MCF 10A (cell line): ENCODE results near the gene BMP6. TPM values are rescaled to one million over a fixed set of nuclear protein-coding genes. Genes with fewer than 3 reads are reported as not detected.
A peak's percentile ranks its signal among the peaks of the same experiment; 100 is the strongest.

Source experiments
- BruUV-seq: library from RNA; stranded (reverse); fragments of 400-500 nt; replicated peaks from 2 replicates; lab custom pipeline; 2021; lab: Mats Ljungman, UMichigan
- CTCF ChIA-PET: fragments of 300-600 bp; sonication (Branson Sonifier 250); formaldehyde crosslinking; extraction: SDS; loops from one replicate; lab custom pipeline; 2021; ENCODE audit warnings: antibody characterized with exemption, inconsistent platforms; lab: Yijun Ruan, JAX
- POLR2A ChIA-PET: fragments of 300-600, 350-650 bp; sonication (Branson Sonifier 250); formaldehyde crosslinking; extraction: SDS; loops from one replicate; lab custom pipeline; 2020; ENCODE audit warnings: antibody characterized with exemption, inconsistent platforms; lab: Yijun Ruan, JAX
- DNase-seq: peaks from one replicate; pipeline ENCODE4 v3.0.0-alpha.2; 2018; ENCODE audit not compliant: unreplicated experiment
- H3K27ac Mint-ChIP-seq: one replicate; pipeline ENCODE4 v1.8.0; 2022; ENCODE audit warnings: mild to moderate bottlenecking, low read depth, mixed read lengths; ENCODE audit not compliant: unreplicated experiment
- H3K27me3 Mint-ChIP-seq: one replicate; pipeline ENCODE4 v1.8.0; 2022; ENCODE audit warnings: mixed read lengths; ENCODE audit not compliant: insufficient read depth, unreplicated experiment
- H3K36me3 Mint-ChIP-seq: one replicate; pipeline ENCODE4 v1.8.0; 2022; ENCODE audit warnings: mild to moderate bottlenecking, moderate library complexity, mixed read lengths; ENCODE audit not compliant: insufficient read depth, unreplicated experiment
- H3K4me1 Mint-ChIP-seq: one replicate; pipeline ENCODE4 v1.8.0; 2022; ENCODE audit warnings: mixed read lengths; ENCODE audit not compliant: insufficient read depth, unreplicated experiment
- H3K4me3 Mint-ChIP-seq: one replicate; pipeline ENCODE4 v1.8.0; 2022; ENCODE audit warnings: mild to moderate bottlenecking, moderate library complexity, mixed read lengths; ENCODE audit not compliant: unreplicated experiment
- H3K9me3 Mint-ChIP-seq: one replicate; pipeline ENCODE4 v1.8.0; 2022; ENCODE audit warnings: mixed read lengths; ENCODE audit not compliant: unreplicated experiment
- CTCF ChIP-seq: fragments of 200-600 bp; IDR thresholded peaks from one replicate; pipeline ENCODE4 v1.8.0; 2022; ENCODE audit warnings: antibody characterized with exemption, mild to moderate bottlenecking; ENCODE audit not compliant: unreplicated experiment
- intact Hi-C: fragments of 100-400 bp; cut with micrococcal nuclease; formaldehyde crosslinking; loops from 2 replicates; pipeline ENCODE4 v1.14.1; 2022
- total RNA-seq: library from RNA; stranded (reverse); gene quantifications from 2 replicates; pipeline ENCODE4 v1.2.3, GENCODE V29; 2022

BMP6 gene
- total RNA-seq, 1 experiment from 2014 or later, result 0.12 TPM

GRCh38 chr6:7723554-7723953 is 2.3 kb upstream of the BMP6 start:
- Mint-ChIP-seq H3K27ac (no peak overlapping the region), H3K27me3 (peaks cover 49% of the 10 kb centered on the region), H3K4me3 (no peak overlapping the region), H3K9me3 (no peaks in the 10 kb centered on the region), H3K36me3 (peaks cover 4% of the 10 kb centered on the region), H3K4me1 (no peaks in the 10 kb centered on the region)
- ChIA-PET CTCF (interaction anchor here (0.6 to 4.1 kb wide), 18 partner anchors 9 to 497 kb away, joined by 3 to 41 read pairs (median 4); no protein-coding TSS in a partner anchor), POLR2A (interaction anchor here (1.0 to 1.8 kb wide), 3 partner anchors 31 to 187 kb away, joined by 3 to 4 read pairs (median 4); no protein-coding TSS in a partner anchor)
- intact Hi-C loops, result loop anchor here (1.0 to 5.0 kb wide), 4 partner anchors 106 to 283 kb away; partner anchors contain the start of gene TXNDC5
- no peak for TF ChIP-seq CTCF
- BruUV-seq, result no TSS peak
- DNase-seq, result no peak

- Mint-ChIP-seq H3K4me1 (peaks cover 3% of the 10 kb centered on the region), H3K27me3 (peaks cover 53% of the 10 kb centered on the region), H3K4me3 (peak overlapping the region; percentile 79), H3K27ac (no peak overlapping the region), H3K9me3 (no peaks in the 10 kb centered on the region), H3K36me3 (peaks cover 4% of the 10 kb centered on the region)
- BruUV-seq, result no TSS peak
- ChIA-PET CTCF (interaction anchor here (0.7 to 2.1 kb wide), 7 partner anchors 184 to 492 kb away, joined by 3 to 8 read pairs (median 5); no protein-coding TSS in a partner anchor), POLR2A (interaction anchor here (0.6 to 2.7 kb wide), 6 partner anchors 15 to 423 kb away, joined by 3 to 9 read pairs (median 4); partner anchors contain the start of gene TXNDC5)
- no peak for TF ChIP-seq CTCF
- DNase-seq, result no peak
- intact Hi-C loops, result loop anchor here (2.0 kb wide), 1 partner anchor 61 kb away; no protein-coding TSS in a partner anchor
These were observed 487 bp upstream of the BMP6 start for GRCh38 chr6:7725412-7725811.

- Mint-ChIP-seq H3K4me3 (peak overlapping the region; percentile 79), H3K27me3 (peaks cover 53% of the 10 kb centered on the region), H3K4me1 (peaks cover 14% of the 10 kb centered on the region), H3K9me3 (no peaks in the 10 kb centered on the region), H3K36me3 (peaks cover 4% of the 10 kb centered on the region), H3K27ac (no peak overlapping the region)
- no peak for TF ChIP-seq CTCF
- ChIA-PET CTCF (interaction anchor here (0.6 to 2.1 kb wide), 7 partner anchors 46 to 284 kb away, joined by 3 to 8 read pairs (median 4); no protein-coding TSS in a partner anchor), POLR2A (interaction anchor here (1.5 to 2.7 kb wide), 2 partner anchors 16 to 184 kb away, joined by 3 to 9 read pairs; partner anchors contain the start of gene TXNDC5)
- BruUV-seq, result no TSS peak
- intact Hi-C loops, result no loop called here
- DNase-seq, result no peak
These were observed 652 bp downstream of the BMP6 start for GRCh38 chr6:7726416-7727085.
